DMS79 (cell line): Measurements from ENCODE around the gene RAB14.
A peak's percentile ranks its signal among the peaks of the same experiment; 100 is the strongest.
"Not testable (repeated sequence)": the region's sequence is repeated elsewhere in the genome, so short reads cannot be mapped to it uniquely, and the experiment has no call there.

Experiments used
- DNase-seq: peaks from one replicate; lab custom pipeline; 2025; lab: John Stamatoyannopoulos, UW

The RAB14 gene

DNA sequence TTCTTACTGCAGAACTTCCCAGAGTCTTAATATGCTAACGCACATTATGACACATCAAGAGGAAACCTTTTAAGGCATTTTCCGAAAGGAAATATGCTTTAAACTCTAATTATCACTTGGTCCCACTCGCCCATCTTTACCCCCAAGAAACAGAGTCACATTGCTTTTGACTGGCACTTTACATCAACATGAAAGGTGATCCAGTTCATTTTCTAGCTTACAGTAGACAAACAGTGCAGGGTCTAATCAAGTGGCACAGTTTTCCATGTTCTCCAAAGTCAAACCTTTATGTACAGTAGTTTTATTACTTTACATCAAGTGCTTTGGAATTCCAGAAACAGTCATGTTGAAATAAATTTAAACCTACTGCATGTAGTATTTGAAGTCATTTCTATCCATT is 12.0 kb downstream of the RAB14 start:
- no peak for DNase-seq

DNA sequence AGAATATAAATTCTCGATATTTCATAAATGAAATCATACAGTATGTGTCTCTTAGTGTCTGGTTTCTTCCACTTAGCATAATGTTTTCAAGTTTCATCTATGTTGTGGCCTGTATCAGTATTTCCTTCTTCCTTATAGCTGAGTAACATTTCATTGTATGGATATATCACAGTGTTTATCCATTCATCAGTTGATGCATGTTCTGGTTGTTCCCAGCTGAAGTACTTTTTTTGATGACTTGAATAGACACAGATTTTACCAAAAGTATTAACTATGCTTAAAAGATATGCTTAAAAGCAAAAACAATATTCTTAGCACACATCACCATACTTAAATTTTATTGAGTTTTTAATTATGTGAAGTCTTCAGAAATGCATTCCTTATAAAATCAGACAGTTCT is 12.7 kb downstream of the RAB14 start:
- DNase-seq = no peak

DNA sequence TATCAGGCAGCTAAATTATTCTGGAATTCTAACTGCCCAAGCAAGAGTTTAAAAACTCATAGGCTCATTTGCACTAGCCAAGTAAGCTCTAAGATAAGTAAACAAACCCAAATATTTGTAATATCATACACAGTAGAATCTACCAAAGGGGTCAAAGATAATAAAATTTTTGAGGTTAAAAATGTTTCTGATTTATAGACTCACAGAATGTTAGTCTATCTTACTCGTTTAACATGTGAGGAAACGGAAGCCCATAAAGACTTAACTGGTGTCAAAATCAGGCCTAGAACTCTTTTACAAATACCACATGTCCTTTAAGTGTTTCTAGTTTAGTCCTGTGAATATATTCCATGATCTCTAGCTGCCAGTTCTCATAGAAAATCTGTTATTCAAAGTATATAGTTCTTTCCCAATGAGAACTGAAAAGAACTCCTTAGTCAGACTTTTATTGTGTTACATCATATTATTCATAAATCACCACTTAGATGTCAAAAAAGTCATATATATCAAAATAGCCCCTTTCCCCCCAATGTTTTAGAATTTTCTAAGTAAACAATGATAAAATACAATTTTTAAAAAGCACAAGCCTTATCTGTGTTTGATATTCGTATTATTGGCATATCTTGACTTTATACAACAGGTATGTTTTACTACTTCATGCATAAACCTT is 13.9 kb downstream of the RAB14 start:
- no peak for DNase-seq

DNA sequence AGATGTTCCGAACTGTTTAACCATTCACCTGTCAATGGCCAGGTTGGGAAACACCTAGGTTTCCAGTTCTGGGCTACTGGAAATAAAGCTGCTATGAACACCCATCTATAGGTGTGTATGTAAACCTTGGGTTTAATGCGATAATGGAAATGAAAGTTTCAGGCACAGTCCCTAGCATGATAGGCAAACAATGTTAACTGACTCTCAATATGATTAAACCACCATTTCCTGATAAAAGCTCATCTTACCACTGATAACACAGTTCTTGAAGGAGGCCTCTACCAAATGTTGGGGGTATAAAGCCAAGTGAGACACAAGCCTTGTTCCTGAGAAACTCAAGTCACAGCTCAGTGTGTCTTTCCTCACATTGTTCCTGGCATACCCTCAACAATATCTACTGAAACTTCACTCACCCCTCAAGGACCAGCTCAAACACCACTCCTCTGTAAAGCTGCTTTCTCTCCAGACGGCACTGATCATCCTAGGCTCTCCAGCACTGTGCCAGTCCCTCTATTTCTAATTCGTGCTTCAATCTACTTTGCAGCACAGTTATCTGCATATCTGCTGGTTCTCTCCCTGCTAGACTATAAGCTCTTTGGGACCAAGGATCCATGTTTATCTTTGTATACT is 15.8 kb downstream of the RAB14 start:
- no peak for DNase-seq

DNA sequence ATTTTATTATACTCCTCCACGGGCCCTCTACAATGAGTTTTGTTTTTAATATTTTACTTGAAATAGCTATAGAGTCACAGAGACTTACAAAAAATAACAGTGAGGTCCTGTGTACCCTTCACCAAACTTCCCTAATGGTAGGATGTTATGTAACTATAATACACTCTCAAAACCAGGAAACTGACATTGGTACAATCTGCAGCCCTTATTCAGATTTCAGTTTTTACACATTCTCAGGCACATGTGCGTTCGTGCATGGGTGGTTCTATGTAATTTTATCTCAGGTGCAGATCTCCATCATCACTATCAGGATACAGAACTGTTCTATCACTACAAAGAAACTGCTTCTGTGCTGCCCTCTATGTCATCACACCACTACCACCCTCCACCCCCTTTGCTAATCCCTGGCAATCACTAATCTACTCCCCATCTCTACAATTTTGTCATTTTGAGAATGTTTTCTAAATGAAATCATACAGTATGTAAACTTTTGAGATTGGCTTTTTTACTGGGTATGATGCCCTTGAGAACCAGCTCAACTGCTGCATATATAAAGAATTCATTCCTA is 16.4 kb downstream of the RAB14 start:
- no peak for DNase-seq

DNA sequence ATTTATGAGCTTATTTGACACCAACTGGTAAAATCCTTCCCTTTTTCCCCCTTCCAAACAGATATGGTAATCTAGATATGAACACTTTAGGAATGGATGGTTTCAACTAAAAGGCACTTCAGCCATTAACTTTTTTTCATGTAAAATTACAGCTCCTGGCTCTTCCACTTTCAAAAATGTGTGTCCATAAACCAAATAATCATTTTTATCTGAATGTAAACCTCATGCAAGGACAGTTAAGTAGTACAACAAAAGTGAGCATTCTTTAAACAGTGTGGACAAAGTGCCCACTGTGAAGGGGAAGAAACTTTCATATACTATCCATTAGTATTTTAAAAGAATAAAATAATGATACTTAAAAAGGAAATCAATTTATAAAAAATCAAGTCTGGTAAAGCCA is 17.2 kb downstream of the RAB14 start:
- DNase-seq = no peak

DNA sequence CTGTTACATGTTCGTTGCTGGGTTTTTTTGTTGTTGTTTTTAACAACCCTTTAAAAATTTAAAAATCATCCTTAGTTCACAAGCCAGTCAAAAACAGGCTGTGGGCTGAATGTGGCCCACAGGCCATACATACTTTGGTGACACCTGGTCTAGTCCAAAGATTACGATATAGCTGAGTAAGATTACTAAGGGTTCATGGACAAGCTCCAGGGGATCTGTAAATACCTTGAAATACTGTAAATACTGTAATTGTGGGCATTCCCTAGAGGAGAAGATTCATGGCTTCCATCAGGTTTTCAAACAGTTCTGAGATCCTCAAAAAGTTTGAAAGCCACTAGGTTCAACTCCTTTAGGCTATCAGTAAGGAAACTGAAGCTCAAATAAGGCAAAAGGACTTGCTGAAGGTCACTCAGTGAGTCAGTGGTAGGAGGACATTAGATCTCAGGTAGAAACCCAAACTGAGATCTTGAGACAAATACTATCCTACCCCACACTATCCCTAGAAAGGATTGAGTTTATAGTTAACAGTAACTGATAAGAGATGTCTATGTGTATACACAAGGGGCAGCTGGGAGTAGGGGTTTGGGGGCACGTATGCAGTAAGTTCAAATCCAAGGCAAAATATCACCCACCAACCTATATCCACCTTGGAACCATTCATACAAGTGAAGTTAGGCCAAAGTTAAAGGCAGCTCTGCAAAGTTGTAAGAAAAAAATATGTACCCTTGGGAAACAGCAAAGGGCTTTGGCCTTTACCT is 17.8 kb downstream of the RAB14 start:
- DNase-seq = no peak

DNA sequence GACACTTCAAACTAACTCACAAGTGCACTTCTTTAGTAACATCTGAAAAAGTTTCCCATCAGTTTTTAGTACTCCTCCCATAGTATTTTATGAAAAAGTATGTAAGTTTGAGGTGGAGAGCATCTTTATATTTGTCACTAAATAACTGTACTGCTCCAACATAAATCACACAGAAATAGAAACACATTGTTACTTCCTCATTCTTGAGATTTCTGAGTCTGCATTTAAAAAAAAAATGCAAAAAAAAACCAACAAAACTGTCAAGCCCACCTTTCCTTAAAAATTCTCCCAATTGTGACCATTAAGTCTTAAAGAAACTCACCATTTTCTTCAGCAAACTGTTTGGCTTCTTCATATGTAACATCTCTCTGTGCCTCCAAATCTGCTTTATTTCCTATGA is 18.7 kb downstream of the RAB14 start:
- DNase-seq = no peak

DNA sequence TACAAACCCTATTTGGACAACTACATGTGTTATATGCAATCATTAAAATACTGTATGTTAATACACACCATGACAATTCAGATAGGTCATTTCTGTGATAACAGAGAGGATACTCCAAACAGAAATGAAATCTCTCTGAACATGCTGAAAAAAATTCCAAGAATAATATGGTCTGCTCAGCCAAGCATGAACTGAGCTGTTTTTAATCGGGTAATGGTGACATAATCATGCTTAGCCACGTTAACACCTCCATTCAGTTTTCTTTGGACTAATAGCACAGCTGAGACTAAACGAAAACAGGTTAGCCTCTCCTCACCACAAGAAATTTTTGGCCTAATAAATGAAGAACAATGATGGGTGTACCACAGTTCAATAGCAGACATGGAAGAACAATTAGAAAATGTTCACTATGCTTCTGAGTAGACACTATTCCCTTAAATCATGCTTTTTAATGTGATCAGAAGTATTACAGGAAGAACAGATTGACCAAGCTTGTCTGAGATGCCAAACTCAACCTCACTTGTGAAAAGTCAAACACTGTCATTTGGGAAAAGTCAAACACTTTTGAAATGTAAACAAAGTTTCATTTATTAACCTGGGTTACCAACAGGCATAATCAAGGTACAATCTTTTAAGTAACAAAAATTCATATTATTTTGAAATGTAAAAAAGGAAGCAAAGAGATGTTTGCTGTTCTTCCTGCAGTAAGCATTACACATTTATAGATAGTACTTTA is 19.4 kb downstream of the RAB14 start:
- DNase-seq = no peak

DNA sequence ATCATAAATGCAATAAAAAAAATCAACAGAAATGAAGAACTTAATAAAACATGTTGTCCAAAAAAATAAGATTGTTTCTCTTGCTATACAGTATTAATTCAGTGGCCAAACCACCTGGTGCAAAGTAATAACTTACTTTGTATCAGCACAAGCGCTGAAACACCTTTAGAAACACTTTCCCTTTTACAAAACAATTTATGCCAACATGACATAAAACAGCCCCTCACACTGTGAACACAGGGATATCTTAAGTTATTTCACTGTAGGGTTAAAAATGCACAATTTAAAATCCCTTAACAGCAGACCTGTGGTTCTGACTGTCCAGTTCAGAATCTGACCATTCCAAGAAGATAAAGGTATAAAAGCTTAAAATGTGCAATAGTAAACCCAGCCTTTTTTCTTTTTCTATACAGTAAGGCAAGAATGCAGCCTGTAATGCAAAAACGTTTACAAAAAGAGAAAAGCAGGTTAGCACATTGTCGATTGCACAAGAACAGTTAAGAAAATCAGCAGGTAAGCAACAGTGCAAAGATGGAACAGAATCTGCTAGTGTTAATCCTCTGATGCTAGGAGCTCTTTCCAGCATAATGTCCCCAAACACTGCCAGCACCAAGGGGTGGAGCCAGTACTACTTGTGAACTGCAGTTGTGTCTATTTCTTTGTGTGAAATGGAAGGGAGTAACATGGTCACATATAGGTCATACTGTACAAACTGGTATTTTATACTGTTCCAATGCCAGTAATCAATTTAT is 21.6 kb downstream of the RAB14 start:
- no peak for DNase-seq

DNA sequence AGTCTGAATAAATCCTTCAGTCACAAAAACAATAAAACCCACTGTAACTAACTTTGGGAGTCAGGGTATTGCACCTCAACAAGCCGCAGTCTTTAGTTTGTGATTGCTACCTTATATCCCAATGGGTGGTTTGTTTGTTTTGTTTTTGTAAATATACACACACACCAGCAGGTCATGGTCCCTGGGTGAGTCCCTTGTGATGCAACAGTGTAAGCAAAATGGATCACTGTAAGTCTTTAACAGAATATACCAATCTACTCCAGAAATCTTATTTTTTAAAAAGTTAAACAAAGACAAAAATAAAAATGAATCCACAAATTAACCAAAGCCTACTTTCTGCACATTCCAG is 22.3 kb downstream of the RAB14 start:
- DNase-seq = not testable (repeated sequence)

DNA sequence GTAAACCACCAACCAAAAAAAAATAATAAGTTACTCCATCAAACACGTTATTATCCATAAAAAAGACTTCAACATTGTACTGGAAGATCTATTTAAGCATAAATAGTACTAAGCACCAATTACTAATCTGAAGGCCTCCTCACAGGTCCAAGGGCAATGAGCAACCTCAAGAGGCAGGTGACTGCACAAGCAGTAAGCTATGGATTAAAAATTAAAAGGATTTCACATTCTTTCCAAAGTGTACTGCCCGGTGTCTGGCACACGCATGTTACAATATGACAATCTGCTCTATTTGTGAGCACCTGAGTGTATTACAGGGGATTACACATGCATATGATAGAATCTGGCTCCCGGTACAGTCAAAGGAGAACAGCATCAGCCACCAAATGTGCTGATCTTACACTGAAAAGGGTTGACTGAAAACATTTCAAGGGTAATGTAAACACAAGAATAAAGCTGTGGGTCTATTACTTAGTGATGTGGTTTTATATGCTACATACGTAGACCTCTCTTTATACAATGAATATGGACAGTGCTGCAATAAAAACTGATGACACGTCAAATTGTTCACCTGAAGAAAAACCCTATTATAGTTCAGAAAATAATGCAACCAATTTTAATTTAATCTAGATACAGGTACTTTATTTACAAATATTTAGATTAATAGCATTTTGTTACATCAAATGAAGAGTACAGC is 22.8 kb downstream of the RAB14 start:
- no peak for DNase-seq

DNA sequence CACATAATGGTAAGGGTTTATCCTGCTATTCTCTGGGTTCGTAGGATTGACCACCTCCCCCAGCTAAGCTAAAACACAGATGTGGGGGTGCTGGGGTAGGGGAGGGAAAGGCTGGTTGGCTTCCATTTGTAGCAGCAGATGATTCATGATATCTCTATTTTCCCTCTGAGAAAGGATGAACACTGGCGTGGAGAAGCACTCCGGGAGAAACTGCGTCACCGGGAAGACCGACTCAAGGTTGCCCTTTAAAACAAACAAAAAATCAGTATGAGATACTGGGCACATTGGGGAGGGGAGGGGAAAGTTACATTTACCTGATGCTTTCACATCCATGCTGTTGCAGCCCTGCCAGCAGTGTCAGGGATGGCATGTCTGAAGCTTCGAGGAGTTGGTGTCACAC is 28.2 kb downstream of the RAB14 start:
- DNase-seq = no peak

DNA sequence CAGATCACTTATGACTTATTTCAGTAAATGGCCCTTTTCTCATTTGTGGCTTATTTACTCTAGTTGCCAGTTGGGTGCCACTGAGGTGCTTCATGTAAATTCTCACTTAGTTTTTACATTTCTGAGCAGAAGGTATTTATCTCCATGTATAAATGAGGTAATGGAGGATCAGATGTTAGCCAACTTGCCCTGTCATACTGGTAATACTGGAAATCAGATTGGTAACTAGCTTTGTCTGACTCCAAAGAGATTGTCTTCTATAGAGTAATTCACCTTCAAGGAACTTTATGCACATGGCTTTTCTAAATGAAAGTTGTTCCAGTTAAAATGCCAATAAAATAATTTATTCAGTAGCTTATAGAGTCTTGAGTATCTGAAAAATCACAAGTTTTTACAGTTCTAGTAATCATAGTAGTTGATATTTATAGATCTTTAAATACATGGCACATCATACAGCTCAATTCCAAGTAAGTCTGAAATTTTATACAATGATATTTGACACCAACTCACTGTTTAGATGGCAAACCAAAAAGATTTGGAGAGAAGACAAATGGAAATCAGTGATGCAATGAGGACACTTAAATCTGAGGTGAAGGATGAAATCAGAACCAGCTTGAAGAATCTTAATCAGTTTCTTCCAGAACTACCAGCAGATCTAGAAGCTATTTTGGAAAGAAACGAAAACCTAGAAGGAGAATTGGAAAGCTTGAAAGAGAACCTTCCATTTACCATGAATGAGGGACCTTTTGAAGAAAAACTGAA is 28.8 kb downstream of the RAB14 start:
- peak; percentile 21 for DNase-seq

DNA sequence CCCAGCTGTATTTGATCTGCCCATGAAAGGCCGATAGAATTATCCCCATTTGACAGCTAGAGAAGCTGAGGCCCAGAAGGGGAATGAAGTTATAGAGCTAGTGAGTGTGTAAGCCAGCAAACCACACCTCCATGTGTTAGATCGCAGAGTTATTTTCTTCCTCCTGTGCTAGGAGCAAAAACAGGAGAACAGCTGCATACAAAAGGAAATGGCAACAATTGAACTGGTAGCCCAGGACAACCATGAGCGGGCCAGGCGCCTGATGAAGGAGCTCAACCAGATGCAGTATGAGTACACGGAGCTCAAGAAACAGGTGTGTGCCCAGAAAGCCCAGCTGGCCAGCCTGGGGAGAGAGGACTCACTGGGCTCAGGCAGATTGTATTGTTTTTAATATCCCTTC is 30.4 kb downstream of the RAB14 start:
- DNase-seq = no peak

DNA sequence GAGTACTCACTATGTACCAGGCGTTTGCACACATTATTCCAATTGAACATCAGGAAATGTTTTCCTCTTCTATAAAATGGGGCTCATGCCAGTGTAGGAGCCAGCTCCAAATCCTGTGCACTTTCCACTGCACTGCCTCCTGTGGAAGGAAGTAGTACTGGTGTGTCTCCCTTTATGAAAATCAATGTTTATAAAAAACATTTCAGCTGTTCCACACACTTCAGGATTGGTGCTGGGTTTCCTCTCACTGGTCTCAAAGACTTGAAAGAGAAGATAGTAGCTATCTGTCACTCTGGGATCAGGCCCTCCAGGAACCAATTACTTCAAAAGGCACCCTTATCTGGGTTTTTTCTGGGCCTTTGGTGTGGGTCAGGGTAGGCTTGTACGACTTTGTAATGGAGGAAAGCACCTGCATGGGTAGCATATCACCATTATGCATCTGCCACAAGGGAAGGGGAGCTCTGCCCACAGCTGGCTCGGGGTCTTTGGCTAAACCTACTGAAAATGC is 32.5 kb downstream of the RAB14 start:
- DNase-seq = peak; percentile 39

DNA sequence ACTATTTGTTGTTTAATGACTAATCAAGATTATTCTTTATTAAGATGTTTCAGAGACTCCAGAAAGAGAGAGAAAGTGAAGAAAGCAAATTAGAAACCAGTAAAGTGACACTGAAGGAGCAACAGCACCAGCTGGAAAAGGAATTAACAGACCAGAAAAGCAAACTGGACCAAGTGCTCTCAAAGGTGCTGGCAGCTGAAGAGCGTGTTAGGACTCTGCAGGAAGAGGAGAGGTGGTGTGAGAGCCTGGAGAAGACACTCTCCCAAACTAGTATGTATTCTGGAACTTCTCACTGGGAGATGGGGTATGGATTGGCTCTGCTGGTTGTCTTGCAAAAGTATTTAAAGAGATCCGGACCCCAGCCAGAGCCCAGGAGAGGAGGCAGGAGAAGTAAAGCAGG is 33.6 kb downstream of the RAB14 start:
- DNase-seq = peak; percentile 61

DNA sequence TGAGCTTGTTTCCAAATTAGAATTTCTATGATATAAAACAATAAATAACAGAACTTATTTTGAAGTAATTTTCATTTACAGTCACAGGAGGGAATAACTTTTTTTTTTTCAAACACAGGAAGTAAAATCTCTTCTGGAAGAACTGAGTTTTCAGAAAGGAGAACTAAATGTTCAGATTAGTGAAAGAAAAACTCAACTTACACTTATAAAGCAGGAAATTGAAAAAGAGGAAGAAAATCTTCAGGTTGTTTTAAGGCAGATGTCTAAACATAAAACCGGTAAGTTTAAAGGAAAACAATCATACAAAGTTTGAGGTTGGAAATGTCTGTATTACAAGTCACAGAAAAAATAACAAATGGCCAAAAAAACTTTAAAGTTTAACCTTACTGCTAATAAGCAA is 41.6 kb downstream of the RAB14 start:
- DNase-seq = no peak

DNA sequence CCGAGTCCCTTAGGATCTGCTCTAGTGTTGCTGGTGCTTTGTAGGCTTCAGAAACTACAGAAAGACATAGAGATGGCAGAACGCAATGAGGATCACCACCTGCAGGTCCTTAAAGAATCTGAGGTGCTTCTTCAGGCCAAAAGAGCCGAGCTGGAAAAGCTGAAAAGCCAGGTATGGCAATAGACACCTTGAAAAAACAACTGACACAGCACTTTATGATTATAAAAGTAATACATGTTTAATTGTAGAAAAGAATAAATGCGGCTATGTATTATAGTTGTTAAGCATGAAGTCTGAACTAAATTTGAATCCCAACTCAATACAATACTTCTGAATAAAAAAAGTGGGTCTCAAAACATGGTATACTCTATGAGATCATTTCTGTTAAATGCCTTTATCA is 43.7 kb downstream of the RAB14 start:
- DNase-seq = no peak

DNA sequence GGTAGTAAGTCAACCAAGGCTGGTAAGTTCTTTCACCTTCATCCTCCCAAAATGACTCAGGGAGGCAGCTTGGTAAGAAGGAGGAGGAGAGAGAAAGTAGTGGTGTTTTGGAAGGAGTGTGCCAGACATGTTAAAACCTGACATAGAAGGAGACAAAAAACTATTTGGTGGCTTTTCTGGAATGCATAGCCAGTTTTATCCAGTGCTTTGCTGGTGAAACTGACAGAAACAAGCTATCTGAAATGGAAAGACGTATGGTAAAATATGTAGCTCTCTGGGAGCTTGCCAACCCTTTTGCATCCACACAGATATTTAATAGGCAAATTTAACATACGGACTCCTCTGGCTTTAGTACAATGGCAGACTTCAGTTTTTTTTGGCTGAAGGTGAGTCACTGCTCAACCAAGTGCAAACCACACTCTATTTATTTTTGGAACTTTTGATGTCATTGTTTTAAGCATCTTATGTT is 45.4 kb downstream of the RAB14 start:
- no peak for DNase-seq
